ENCODE measurements around the gene MGAT5B. TPM values are rescaled to one million over a fixed set of nuclear protein-coding genes. Genes with fewer than 3 reads are reported as not detected.

Gene MGAT5B
- total RNA-seq, 4 donors from 2014 or later, result 0.12 to 0.63 TPM; not detected in 2

- no peak for TF ChIP-seq CTCF (IDR thresholded peaks at IDR 0.05)
- DNase-seq (ENCODE audit: low spot score) (no peak), ATAC-seq (ENCODE audit: low FRiP score) (no peak)
These were observed 2.1 kb downstream of the MGAT5B start for GRCh38 chr17:76870377-76870714.

GRCh38 chr17:76871668-76872067 lies 3.5 kb downstream of the MGAT5B start:
- DNase-seq (ENCODE audit: low spot score) (no peak), ATAC-seq (ENCODE audit: low FRiP score) (no peak)
- no peak for TF ChIP-seq CTCF (IDR thresholded peaks at IDR 0.05)

- DNase-seq (ENCODE audit: low spot score) (no peak), ATAC-seq (ENCODE audit: low FRiP score) (no peak)
- TF ChIP-seq CTCF (IDR thresholded peaks at IDR 0.05), result no peak
These were observed 4.1 kb downstream of the MGAT5B start for GRCh38 chr17:76872221-76872873.

- TF ChIP-seq CTCF (IDR thresholded peaks at IDR 0.05), result no peak
- DNase-seq (ENCODE audit: low spot score), result no peak
- no peak for ATAC-seq (ENCODE audit: low FRiP score)
These were observed 4.6 kb downstream of the MGAT5B start for GRCh38 chr17:76872874-76873221.

- TF ChIP-seq CTCF (IDR thresholded peaks at IDR 0.05), result no peak
- DNase-seq (ENCODE audit: low spot score) (no peak), ATAC-seq (ENCODE audit: low FRiP score) (no peak)
These were observed 5.7 kb downstream of the MGAT5B start for GRCh38 chr17:76873856-76874255.

- DNase-seq (ENCODE audit: low spot score) (no peak), ATAC-seq (ENCODE audit: low FRiP score) (no peak)
- no peak for TF ChIP-seq CTCF (IDR thresholded peaks at IDR 0.05)
These were observed 9.2 kb downstream of the MGAT5B start for GRCh38 chr17:76877437-76877836.

GRCh38 chr17:76878568-76878967 lies 10.4 kb downstream of the MGAT5B start:
- ATAC-seq (ENCODE audit: low FRiP score), result no peak
- TF ChIP-seq CTCF (IDR thresholded peaks at IDR 0.05), result no peak
- DNase-seq (ENCODE audit: low spot score), result no peak

Data from omental fat pad (tissue), 4 donors.